ENCODE results near the gene IL18R1.

- no peak for TF ChIP-seq CTCF (IDR thresholded peaks at IDR 0.05)
- no peak for TF ChIP-seq POLR2A (IDR thresholded peaks at IDR 0.05)
Observed at GRCh38 chr2:102438111-102438510, 82.5 kb downstream of the IL18R1 start.

Measured in sigmoid colon (tissue), 3 donors.